T follicular helper cell (primary cell): ENCODE measurements around the gene NT5DC2.

Experiments
- DNase-seq: peaks from one replicate; pipeline ENCODE4 v3.0.0-alpha.2; 2020; ENCODE audit warnings: low read depth

NT5DC2 gene

DNA sequence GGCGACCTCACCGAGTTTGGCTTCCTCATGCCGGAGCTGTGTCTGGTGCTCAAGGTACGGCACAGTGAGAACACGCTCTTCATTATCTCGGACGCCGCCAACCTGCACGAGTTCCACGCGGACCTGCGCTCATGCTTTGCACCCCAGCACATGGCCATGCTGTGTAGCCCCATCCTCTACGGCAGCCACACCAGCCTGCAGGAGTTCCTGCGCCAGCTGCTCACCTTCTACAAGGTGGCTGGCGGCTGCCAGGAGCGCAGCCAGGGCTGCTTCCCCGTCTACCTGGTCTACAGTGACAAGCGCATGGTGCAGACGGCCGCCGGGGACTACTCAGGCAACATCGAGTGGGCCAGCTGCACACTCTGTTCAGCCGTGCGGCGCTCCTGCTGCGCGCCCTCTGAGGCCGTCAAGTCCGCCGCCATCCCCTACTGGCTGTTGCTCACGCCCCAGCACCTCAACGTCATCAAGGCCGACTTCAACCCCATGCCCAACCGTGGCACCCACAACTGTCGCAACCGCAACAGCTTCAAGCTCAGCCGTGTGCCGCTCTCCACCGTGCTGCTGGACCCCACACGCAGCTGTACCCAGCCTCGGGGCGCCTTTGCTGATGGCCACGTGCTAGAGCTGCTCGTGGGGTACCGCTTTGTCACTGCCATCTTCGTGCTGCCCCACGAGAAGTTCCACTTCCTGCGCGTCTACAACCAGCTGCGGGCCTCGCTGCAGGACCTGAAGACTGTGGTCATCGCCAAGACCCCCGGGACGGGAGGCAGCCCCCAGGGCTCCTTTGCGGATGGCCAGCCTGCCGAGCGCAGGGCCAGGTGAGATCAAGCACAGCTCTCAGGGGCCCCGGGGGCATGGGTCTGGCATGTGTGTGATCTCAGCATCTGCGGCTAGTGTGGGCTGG lies 45.6 kb downstream of the NT5DC2 start:
- DNase-seq = no peak

DNA sequence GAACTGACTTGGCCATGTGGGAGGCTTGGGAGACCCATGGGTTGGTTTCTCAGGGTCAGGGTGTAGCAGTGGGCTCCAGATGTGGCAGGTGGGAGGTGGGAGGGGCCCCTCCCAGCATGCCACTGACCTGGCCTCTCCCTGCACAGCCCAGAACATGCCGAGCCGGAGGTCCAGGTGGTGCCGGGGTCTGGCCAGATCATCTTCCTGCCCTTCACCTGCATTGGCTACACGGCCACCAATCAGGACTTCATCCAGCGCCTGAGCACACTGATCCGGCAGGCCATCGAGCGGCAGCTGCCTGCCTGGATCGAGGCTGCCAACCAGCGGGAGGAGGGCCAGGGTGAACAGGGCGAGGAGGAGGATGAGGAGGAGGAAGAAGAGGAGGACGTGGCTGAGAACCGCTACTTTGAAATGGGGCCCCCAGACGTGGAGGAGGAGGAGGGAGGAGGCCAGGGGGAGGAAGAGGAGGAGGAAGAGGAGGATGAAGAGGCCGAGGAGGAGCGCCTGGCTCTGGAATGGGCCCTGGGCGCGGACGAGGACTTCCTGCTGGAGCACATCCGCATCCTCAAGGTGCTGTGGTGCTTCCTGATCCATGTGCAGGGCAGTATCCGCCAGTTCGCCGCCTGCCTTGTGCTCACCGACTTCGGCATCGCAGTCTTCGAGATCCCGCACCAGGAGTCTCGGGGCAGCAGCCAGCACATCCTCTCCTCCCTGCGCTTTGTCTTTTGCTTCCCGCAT lies 46.4 kb downstream of the NT5DC2 start:
- no peak for DNase-seq

DNA sequence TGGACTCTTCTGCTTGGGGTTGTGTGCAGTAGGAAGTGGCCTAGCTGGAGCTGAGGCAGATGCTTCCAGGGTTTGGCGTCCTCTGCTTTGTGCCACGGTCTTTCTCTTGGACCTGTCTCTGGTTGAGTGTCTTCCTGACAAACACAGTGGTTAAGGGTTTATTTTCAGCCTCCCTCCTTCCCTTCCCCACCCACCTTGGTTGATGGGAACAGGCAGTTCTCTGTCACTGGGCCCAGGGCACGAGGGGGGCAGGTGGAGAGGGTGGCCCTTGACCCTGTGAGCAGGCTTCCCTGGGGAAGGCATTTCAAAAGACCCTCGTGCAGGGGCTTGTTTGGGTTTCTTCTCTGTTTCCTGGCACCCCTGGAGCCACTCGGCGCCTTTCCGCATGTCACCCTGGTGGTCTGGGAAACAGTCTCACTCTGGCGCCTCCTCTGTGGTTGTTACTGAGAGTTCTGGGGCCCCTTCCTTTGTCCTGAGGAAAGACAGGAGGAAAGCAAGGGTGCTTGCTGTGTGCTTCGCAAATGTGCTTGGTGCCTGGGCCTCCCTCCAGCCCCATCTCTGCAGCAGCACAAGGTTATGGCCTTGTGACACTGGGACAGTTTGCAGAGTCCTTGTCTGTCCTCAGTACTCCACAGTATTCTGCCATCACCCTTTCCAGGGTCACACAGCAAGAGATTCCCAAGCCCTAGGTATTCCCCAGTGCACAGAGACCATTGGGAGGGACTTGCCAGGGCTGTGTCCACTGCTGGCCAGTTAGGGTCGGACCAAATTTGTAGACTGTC lies 48.8 kb downstream of the NT5DC2 start:
- DNase-seq = no peak

DNA sequence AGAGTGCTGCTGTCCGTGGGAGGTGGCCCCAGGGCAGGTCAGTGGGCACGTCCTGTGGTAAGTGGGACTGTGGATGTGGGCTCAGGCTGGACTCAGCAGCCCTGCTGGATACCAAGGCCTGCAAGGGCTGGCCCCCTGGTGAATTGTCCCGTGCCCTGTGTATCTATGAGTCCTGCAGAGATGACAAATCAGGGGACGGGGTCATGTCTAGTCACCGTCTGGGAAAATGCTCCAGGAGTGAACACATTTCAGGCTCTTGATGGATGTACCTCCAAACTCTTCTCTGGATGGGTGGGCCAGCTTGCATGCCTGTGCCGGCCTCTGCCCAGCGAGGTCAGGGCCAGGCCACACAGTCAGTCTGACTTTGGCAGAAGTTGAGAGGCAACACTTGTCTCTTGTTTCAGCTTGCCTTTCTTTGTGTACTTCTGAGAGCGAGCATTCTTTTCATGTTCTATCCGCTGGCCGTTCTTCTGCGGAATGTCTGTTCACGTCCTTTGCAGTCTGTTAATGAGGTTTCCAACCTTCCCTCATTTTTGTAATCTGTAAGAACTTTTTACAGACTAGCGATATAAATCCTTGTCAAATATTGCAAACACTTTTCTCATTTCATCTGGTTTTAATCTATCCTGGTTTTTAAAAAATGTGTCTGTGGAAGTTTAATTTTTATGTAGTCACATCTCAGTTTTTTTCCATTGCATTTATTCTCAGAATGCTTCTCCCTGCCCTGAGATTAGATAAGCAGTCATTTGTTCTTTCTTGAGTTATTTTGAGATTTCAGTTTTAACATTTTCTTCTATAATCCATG lies 49.9 kb downstream of the NT5DC2 start:
- no peak for DNase-seq

DNA sequence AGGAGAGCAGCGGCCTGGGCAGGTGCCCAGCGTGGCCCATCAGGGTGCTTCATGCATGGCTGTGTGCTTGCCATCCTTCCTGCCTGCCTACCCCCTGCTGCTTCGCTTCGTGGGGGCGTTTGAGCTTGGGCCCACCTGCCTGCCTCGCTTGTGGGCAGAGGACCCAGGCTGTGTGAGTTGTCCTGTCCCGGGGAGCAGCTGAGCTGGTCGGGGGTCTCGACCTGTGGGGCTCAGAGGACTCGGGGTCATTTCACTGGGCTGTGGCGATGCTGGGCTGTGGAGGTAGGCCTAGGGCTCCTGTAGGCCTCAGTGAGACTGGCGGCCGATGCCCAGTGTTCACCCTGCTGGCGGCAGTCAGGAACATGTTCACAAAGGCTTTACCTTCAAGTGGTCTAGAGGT lies 50.6 kb downstream of the NT5DC2 start:
- no peak for DNase-seq

DNA sequence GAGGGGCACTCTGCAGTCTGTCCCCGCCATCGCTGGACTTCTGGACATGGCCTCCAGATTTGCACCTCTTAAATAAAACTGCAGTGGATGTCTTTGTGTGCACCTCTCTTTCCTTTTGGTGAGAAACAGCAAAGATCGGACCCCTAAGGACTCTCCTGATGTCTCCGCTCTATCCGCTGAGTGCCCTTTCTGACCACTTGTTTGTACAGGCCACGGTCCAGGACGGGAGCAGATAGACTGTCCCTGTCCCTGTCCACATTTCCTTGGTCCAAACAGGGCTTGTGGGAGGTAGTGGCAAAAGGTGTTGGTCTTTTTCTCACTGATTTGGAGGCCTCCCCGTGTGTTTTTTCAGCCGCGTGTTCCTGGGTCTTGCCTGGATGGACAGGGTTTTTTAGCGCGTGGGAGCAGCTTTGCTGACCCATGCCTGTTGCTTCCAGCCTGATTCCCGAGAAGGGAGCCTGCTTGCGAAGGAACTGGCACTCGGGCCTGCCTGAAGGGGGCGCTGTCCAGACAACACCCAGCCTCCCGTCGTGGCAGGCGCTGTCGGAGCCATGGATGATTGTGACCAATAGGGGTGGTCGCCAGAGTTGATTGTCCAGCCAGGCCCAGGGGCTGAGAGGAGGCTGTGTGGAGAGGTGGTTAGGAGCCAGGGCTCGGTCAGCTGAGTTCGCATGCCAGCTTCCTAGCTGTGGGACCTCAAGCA lies 51.7 kb downstream of the NT5DC2 start:
- no peak for DNase-seq

DNA sequence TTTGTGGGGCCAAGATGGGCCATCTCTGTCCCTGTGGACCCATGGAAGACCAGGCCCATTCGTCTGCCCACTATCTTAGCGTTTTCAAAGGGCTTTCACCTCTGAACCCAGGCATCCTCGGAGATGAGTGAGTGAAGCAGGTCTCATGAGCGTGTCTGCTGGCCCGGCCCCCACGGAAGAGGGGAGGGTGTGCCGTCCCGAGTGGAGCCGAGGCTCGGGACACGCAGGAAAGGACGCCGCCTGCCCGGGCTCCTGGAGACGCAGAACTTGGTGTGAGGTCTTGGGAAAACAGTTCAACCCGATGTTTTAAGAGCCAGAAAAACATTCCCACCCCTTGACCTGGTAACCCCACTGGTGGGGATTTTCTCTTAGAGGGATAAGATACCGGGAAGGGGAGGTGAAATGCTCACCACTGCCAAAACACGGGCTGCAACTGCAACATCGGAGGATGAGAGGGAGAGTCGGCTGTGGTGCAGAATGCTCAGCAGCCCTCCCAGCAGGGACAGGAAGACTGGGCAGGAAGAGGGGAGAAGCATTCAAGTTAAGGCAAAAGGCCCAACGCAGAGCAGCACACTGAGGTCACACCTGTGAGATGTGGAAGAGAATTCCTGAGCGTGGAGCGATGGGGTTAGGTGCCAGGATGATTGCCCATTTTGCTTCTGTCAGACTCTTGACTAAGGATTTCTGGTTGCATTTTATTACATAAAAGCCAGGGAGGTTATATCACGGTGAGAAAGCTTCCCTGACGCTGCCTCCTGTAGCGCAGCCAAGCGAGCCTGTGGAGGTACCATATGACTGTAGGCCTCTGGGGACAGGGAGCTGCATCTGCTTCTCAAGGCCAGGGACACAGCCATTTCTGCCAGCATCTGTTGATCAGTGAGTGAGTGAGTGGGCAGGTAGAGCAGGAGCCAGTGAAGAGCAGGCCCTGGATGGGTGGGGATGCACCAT lies 52.6 kb downstream of the NT5DC2 start:
- no peak for DNase-seq

DNA sequence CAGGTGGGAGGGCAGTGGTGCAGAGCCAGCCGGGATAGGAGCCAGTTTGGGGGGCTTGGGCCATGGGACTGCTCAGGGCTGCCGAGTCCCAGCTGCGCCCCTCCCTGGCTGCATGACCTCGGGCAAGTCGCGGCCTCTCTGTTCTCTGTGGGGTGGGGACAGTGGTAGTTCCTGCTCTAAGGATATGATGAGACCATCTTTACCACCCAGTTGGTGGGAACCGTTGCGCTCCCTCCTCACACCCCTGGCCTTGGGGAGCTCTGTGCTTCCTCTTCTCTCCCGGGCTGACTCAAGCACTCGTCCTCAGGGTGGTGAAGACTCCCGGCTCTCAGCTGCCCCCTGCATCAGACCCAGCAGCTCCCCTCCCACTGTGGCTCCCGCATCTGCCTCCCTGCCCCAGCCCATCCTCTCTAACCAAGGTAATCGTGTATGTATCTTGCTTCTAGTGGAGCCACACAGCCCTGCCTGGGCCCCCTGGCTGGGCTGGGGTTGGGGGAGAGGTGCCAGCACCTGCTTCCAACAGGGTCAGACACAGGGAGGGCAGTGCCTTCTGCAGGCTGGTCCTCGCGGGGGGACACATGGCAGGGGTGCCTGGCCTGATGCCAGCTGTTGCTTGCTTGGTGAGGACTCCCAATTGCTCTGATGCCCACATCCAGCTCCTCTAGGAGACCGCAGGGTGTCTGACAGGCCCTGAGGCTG lies 53.6 kb downstream of the NT5DC2 start:
- no peak for DNase-seq

DNA sequence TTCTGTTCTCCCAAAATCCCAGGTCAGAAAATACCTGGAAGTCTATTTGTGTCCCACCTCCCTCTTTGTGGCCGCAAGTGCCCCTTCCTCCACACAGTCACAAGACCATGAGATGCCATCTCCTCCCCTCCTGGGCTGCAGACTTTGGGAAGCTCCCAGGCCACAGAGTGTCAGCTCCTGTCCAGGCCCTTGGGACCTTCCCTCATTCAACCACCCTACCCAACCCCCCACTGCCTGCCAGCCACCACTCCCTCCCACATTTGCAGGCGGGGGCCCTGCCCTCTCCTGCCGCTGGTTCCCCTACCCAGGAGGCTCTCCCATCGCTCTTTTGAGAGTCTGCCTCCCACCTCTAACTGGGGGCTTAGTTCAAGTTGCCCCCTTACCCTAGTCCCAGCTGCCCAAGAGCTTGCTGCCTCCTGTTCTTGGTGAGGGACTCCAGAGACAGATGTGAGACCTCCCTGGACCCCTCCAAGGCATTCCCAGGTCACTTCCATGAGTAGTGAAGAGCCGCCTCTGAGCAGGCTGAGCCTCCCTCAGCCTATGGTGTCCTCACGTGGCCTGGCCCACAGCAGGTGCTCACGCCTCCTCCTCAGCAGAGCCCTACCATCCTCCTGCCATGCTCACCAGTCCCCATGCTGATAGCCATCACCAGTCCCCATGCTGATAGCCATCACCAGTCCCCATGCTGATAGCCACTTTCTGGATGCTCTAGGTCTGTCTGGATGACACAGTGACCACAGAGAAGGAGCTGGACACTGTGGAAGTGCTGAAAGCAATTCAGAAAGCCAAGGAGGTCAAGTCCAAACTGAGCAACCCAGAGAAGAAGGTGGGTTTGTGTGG lies 54.4 kb downstream of the NT5DC2 start:
- no peak for DNase-seq

DNA sequence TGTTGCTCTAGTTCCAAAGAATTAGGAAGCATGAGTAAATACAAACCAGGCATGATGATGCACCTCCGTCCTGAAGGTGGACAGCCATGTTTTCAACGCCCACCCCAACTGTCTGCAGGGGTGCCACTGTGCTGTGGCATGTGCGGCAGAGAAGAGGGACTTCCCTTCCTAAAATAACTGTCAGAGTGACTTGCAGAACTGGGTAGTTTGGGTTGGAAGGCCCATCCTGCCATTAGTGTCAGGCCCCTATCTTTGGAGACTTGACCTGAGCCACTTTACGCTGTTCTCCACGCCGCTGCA lies 55.9 kb downstream of the NT5DC2 start:
- no peak for DNase-seq

DNA sequence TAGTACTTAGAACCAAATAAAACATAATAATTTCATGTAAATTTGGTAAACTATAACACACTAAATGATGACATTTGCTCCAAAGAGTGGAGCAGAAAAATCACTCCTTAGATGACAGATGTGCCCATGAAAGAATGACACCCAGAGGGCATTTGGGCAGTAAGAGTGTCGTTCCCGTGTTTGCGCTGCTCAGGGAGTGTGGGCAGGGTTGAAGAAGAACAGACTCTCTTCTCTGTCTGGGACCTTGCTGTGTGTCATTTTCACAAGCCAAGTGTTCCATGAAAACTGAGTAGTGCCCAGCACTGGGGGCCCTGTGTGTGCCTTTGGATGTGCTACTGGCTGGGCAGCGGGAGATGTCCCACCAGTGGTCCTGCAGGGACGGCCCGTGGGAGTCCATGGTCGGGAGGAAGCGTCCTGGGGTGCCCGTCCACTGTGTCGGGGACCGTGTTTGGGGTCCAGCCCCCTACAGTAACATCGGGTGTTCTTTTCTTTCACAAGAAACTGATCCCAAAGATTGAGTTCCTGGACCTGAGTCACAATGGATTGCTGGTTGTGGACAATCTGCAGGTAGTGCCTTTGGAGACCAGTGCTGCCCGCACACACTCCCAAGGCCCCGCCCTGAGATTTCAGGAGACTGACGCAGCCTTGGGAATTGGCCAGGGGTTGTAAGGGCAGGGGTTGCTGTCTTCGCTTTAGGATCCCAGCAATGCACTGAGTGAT lies 56.4 kb downstream of the NT5DC2 start:
- no peak for DNase-seq
